ENCODE results near the gene ABCB9.

The ABCB9 gene

DNA sequence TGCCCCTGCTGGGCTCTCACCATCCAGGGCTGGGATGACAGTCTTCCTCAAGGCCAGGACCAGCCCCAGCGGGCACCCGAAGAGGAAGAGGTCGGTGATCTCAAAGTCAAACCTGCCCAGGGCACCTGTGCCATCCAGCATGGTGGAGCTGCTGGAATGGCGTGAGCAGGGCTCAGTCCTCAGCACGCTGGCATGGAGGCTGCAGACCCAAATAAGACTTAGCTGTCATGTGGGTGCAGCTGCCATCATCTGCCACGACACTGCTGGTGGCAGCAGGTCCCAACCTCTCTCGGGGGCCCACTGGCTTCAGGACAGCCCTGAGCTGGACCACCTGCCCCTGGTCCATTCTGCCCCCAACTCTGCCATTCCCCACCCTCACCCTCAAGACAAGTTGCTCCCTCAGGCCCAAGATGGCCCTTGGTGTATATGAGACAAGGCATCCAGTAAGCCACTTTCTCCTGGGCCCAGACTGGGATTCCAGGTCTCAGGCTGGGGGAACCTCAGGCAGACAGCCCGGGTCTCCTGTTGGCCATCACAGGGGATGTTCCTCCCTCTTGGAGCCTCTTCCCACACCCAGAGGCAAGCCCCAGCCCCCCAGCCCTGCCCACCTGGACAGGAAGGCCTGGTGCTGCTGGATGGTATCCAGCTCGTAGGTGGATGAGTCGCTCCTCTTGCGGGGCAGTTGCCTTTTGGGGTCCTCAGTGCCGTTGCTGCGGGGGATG, 28.7 kb upstream of the ABCB9 start:
- no peak for DNase-seq

DNA sequence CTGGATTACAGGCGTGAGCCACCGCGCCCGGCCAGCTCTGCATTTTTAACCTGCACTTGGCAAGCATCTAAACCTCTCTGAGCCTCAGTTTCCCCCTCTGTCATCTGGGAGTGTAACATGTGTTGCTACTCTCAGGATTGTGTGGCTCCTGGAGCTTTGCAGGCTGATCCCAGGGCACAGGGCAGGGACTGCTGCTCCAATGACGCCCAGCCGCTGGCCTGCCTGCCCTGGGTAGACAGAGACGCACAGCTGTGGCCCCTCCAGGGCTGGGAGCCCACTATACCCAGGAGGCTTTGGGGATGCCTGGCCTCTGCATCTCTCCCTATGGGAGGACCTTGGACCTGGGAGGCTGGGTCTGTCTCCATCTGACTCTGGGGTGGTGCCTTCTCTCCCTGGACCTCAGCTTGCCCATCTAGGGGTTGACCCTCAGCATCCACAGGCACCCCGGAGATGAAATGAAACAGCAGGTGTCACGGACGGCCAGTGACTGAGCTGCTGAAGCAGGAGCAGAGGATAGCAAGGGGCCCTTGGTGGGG, 27.9 kb upstream of the ABCB9 start:
- DNase-seq, result no peak

DNA sequence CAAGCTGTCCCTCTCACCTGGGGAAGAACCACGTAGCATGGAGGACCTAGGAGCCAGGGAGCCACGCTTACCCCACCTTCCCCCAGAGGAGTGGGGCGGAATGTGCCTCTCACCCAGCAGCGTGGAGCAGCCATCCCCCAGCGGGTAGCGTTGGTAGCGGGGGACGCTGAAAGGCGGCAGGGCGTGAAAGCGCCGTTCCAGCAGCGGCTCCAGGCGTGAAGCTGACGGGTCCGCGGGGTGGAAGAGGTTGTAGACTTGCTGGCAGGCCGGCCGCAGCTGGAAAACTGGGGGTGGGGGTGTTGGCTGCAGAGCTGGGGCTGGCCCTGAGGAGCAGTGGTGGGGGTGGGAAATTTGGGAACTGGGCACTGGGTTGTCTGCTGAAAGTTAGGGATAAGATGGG, 26.1 kb upstream of the ABCB9 start:
- DNase-seq, result no peak

DNA sequence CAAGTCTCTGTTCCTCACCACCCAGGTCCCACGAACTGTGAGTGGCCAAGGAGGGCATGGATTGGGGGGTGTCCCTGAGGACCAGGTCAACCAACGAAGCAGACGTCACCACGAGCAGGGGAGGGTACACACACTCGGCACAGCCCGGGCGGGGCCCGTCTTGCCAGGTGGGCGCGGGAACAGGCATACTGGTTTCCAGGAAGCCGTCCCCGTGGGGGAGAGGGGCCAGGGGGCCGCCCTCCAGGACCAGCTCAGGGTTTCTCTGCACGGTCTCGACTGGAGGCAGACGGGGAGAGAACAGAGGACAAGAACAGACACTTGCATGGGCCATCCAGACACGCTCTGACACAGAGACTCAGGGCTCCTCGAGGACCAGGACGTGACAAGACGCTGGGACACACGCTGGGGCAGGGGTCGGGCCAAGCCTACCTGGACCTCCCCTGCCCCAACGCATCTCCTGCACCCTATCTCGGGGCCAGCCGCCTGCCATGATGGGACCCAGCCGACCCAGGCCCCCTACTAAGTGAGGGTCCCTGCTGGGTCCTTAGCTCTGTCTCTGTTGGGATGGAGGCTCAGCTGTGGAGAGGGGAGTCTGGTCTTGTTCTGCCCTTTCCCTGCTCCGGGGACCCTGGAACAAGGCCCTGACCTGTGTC, 25.5 kb upstream of the ABCB9 start:
- DNase-seq, result no peak

DNA sequence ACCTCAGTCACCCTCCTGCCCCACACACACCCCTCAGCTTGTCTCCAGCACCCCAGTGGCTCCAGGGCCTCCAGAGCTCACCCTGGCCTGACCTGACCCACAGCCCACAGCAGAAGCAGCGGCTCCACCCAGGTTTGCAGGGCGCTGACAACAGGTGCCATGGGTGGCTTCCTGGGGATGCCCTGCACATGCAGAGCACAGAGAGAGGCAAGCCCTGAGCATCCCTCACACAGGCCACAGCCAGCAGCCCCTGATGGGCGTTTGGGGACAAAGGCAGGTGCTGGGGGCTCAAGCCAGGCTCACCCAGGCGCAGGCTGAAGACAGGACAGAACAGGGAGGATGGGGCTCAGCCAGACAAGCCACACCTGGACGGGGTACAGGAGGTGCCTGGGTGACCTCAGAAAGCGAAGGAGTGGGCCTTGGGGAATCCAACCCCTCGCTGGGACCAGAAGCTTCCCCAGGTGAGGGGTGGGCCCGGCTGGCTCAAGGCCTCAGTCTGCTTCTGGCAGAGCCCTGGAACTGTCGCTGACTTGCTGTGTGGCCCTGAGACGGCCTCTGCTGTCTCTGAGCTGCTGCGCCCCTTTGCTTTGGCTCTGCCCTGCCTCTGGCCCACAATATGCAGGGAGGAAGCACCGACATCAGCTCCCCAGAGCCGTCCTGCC, 24.8 kb upstream of the ABCB9 start:
- DNase-seq, result no peak

DNA sequence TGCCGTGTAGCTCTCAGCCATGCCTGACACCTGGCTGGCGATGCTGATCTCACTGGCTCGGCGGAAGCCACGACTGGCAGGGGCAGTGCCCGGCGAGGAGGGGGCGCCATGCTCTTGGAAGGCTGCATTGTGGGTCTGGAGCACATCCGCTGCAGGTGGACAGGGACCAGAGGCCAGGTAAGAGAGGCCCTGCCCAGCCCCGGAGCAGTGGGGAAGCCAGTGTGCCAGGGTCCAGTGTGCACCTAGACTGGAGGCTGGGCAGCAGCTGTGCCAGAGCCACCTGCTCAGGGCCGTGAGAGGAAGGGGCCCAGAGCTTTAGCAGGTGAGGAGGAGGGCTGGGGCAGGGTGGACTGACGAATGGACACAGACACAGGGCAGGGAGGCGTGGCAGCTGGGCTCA, 24.3 kb upstream of the ABCB9 start:
- DNase-seq, result no peak

DNA sequence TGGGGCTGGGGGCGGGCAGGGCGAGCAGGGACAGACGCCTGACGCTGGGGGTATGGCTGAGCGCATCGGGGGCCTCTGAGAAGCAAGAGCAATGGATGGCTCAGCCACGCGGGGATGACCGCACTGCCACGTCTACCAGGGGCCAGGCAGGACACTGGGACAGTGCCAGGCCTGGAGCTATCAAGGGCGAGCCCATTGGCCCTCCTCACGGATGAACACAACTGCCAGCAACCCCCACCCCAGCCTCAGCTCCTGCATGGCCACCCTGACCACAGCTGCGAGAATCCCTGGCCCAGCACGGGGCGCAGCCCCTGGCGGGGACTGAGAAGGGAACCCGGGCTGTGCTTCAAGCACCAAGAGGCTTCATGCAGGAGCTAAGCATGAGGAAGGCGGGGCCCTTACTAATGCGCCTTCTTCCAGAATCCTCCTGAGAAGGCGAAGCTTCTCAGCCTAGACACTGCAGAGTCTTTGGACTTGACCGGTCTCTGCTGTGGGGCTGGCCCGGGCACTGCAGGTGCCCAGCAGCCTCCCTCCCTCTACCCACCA, 23.7 kb upstream of the ABCB9 start:
- no peak for DNase-seq

DNA sequence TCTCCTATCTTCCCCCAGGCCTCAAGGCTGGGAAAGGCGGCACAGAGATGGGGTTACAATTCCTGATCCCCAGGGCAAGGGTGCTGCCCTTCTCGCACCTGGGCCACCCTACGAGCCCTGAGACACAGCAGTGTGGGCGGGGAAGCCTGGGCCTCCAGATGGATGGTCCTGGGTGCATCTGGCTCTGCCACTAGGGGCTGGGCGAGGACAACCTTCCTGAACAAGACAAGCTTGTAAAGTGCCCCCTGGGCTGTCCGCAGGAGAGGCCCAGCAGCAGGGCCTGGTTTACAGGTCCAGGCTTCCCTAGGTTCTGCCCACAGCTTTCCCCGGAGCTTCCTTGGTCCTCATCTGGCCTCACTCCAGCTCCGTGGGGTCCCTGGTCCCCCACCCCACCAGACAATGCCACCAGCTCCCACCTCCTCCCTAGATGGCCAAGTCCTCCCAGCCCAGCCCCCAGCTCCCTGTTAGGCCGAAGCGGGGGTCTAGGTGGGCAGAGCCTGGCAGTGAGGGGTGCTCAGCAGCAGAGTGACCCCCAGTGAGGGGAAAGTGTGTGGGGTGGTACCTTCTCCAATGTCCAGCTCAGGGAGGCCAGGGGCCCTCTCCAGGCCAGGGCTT, 23.1 kb upstream of the ABCB9 start:
- no peak for DNase-seq

DNA sequence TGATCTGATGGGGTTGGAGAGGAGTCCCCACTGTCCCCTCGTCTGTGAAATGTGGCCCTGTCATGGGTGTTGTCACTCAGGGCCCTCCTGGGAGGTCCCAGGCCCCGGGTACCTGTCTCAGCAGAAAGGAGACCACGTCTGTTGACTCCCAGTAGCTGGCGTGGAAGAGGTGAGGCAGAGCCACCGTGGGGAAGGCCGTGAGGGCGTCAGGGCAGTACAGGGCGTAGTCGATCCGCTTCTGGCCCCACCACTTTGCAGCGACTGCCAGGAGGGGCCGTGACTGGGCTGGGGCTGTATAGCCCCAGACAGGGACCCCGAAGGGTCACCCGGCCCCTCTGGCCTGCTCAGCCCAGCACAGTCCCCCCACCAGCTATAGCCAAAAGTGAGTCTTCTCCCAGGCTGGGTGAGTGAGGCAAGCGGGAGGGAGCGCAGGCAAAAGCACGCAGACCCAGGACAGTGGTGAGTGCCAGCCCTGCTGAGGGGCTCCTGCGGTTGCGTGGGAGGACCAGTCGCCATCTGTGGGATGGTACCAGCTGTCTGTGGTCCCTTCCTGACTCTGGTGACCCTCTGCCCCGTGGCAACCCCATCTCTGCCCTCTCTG, 22.4 kb upstream of the ABCB9 start:
- DNase-seq, result no peak

DNA sequence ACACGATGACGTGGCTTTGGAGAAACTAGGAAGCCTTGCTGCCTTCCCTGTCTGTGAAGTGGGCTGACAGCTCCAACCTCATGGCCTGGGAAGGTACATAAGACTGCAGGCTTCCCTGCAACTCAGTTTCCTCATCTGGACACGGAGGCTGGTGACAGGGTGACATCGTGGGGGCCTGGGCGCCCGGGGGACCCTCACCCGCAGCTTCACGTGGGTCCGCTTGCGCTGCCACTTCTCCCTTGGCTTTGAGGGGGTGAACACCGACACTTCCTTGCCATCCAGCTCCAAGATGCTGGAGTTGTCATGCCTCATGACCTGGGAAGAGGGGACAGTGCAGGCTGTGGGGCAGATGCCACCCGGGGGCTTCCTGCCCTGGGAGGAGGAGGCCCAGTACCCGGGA, 21.8 kb upstream of the ABCB9 start:
- no peak for DNase-seq

DNA sequence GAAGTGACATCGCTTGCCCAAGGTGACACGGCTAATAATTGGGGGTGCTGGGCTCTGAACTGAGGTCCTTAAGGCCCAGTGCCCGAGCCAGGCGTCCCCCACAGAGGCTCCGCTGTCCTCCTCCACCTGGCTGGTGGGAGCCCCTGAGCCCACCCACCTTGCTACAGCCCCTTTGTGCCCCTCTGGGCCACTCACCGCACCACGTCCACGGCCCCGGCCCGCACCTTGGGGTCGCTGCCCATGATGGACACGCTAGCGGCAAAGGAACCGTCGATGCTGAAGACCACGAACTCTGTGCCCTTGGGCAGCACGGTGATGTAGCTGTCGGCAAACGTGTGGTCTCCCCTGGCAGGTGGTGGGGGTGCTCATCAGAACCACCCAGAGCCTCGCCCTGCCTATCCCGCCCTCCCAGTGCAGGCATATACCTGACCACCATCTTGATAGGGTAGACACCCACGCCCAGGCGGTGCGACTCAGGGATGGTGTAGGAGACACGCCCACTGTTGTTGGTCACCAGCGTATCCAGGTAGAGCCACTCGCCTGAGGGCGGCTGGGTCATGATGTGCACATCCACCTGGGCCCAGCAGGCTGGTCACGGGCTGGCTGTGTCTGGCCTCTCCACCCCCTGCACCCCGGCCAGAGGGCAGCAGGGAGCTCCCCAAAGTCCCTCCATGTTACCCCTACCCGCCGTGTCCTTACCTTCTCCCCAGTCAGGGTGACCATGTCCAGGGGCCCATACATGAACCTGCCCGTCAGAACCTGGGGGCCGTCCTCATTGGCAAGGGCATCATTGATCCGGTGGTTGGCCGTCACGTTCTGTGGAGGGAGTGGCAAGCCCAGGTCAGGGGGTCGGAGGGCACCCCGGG, 21.1 kb upstream of the ABCB9 start:
- no peak for DNase-seq

DNA sequence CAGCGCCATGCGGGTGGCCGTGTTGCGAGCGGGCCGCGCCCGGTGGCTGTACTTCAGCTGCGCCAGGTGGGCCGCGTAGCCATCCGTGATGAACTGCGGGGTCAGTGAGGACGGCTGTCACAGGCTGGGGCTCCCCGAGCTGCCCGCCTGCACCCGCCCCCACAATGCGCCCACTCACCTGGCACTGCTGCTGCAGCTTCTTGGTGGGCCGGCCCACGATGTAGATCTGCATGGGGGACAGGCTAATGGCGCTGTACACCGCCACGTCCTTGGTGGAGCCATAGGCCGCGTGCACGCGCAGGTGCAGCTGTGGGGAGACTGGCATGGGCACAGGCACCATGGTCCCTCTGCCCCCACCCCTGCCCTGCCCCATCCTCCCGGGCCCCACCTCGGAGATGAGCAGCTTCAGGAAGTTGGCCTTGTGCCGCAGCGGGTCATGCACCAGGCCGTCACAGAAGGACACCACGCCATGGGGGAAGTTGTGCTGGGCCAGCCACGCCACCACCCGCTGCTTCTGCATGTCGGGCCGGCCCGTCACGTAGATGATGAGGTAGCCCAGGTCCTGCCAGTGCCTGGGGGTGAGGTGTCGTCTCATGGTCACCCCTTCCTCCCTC, 20.1 kb upstream of the ABCB9 start:
- no peak for DNase-seq

DNA sequence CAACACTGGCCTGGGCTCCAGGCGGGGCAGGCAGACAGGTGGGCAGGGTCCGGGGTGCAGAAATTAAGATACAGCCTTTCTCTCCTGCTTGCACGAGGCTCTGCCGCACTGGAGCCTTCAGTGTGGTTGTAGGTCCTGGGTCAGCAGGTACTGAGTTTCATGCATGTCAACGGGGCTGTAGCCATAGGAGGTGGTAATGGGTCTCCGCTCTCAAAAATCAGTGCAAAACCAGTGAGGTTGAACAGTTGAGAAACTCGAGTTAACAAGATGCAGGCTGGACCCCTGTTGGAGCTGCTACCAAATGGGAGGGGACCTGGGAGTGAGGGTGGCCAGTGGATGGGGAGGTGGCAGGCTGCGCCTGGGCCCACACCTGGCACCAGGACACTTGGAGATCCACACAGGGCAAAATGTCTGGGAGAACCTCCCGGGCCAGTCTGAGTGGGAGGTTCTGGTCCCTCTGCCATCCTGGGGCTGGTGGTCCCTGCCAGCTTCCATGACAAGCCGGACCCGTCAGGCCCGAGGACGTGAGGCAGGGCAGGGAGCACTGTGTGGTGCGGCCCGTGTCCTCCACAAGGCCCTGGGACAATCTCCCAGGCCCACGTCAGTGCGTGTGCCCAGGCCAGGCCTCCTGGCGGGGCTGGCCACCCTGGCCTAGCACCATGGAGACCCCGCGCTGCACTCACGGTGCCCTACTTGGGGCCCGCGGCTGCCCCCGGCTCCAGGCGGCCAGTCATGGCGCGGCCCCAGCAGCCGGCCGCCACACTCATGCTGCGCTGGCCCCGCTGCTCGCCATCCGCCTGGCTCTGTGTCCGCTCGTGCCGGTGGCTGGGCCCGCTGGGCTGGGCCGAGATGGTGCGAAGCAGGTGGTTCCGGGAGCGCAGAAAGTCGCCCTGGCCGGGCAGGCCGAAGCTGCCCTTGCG, 19.3 kb upstream of the ABCB9 start:
- DNase-seq, result no peak

DNA sequence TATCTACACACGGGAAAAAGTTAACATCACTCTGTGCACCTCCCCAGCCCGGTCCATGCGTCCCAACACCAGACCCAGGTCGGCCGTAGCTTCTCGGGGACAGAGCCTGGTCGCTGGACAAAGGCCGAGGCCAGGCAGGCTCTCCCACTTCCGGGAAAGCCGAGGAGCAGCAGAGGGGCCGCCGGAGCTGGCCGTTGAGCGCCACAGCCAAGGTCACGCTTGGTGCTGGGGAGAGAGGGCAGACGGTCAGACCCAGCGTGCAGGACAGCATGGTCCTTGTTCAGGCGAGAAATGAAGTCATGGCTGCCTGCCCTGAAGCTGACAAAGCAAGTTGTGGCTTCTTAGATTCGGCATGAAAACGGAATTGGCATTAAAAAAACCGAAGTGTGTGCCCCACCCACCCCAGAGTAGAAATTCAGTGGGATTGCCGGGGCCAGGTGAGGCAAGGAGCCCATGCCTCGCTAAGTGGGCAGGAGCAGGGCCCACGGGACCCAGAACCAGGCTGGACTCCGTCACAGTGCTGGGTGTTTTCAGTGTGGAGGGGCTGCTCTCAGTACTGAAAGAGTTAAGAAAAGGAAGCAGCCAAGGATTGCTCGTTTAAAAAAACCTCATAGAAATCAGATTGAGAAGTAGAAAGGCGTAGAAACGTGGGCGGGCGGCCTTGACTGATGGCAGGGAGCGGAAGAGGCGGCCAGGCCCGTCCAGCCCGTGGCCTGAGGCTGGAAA, 18.5 kb upstream of the ABCB9 start:
- no peak for DNase-seq

DNA sequence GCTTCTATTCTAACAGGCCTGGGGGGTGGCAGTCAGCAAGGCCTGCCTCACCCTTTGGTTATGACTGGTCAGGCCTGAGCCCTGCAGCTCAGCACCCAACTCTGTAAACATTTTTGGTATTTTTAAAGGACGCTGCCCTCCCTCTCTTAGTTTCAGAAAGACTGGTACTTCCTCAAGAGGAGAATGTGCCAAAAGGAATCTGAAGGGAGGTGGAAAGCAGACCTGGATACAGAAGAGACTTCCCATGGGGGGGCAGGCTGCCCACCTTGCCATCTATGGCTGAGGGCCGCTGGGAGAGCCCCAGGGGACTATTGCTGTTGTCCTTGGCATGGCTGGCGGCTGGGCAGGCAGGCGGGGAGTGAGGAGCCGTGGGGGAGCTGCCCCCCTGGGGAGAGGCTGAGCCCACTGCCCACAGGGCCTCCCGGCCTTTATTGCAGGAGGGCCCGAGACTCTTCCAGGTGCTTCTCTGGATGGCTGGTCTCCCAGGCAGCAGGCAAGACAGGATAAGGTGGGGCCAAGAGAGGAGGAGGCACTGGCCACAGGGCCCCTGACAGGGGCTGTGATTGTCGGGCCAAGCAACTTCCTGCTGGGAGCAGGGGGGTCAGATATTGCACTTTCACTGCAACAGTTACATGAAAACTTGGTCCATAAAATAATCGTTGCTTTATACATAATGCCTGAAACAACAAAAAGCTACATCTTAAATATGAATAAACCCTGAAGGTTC, 17.7 kb upstream of the ABCB9 start:
- no peak for DNase-seq

DNA sequence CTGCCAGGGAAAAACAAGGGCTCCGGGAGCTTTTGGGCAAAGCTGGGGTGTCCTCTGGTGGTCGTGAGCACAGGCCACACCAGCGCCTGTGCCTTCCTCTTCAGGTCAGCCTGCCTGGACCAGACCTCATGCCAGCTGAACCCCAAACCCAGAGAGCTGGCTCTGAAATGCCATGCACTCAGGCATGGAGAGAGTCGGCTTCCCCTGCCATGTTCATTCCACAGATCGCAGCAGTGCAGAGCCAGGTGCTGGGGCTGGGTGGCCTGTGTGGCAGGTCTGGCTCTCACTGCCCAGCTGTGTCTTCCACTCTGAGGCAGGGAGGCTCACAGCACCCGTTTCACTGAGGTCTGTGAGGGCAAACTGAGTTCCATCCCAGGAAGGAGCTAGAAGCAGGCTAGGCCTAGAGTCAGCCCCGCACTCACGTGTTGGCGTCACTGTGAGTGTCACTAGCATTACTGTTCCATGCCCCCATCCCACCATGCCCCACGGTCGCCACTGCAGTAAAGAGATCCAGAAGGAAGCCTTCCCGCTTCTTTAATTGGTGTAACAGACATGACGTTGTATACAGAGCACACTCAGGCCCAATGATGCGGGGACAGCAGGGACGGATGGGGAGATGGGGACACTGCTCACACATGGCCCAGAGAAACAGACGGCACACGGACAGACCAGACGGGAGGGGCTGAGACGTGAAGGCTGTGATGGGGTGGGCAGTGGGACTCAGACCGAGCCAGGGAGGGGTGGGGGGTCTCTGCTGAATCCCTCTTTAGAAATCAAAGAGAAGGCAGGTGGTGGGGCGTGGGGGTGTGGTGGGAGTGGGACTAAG, 16.9 kb upstream of the ABCB9 start:
- DNase-seq, result no peak

DNA sequence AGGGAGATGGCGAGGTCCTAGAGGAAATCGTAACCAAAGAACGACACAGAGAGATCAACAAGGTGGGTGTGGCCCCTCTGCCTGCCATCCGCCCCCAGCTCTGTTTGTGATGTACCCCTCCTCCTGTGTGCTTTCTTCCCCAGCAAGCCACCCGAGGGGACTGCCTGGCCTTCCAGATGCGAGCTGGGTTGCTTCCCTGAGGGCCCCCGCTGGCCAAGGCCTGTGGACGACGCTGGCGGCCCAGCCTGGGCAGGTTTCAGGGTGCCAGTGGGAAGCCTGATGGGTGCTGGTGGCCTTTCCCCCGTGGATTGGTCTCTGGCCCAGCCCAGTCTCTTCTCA, 16.2 kb upstream of the ABCB9 start:
- DNase-seq, result no peak

Data from activated CD4-positive, alpha-beta T cell treated with anti-CD3 and anti-CD28 coated beads for 1 hour (primary cell).